ENCODE data around the gene TMEM235.

DNA sequence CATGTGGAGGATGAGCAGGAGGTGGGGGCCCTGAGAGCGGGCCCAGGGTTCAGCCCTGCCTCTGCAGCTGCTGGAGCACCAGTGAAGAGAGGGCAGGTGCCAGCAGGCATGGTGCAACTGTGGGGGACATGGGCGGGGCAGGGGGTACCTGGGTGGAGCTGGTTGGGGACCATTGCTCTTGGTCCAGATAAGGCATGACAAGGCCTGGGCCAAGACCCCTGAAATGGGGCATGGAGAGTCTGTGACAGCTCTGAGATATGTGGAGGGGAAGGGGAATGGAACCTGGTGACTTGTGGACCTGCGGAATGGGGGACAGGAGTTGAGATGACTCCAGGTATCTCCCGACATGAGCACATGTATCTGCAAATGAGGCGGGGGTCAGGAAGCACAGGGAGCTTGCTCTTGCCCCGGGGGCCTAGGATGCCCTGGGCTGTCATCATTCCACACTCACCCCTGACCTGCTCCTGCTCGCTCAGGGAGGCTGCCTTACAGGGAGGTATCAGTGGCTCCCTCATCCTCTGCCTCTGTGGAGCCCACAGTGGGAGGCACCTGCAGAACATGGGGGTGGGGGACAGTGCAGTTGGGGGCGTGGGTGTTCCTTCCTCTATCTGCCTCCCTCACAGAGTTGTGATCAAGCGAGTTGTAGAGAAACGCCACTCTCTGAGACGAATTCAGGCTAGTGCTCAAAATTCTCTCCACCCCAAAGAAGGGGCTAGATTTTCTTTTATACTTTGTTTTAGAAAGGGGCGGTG, 40.2 kb downstream of the TMEM235 start:
- TF ChIP-seq, protein P1, sequence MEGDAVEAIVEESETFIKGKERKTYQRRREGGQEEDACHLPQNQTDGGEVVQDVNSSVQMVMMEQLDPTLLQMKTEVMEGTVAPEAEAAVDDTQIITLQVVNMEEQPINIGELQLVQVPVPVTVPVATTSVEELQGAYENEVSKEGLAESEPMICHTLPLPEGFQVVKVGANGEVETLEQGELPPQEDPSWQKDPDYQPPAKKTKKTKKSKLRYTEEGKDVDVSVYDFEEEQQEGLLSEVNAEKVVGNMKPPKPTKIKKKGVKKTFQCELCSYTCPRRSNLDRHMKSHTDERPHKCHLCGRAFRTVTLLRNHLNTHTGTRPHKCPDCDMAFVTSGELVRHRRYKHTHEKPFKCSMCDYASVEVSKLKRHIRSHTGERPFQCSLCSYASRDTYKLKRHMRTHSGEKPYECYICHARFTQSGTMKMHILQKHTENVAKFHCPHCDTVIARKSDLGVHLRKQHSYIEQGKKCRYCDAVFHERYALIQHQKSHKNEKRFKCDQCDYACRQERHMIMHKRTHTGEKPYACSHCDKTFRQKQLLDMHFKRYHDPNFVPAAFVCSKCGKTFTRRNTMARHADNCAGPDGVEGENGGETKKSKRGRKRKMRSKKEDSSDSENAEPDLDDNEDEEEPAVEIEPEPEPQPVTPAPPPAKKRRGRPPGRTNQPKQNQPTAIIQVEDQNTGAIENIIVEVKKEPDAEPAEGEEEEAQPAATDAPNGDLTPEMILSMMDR (IDR thresholded peaks at IDR 0.05), result no peak
- no peak for TF ChIP-seq POLR2A (IDR thresholded peaks at IDR 0.05)
